ENCODE results near the gene TBRG1.

TBRG1 gene

DNA sequence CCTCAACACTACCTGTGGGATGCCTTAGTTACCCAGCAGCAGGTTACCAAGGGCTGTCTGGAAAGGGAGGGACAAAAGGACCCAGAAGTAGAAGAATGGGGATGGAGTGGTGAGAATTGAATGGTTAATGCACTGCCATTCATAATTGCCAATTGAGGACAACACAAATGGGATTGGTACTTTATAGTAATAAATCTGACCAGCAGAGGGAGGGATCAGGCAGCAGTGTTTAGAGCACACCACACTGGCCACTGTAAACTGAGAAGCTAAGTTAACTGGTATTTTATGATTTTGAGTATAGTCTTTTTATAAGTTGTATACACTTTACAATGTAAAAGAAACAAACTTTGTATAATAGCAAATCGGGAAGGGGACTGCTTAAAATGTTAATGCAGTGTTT, 10.7 kb downstream of the TBRG1 start:
- H3K4me3 ChIP-seq (replicated peaks; ENCODE audit: insufficient read depth, low read length), result no peak overlapping the region
- H3K27me3 ChIP-seq (ENCODE audit: insufficient read depth, poor library complexity, severe bottlenecking), result no peaks in the 10 kb centered on the region
- TF ChIP-seq, protein P1, sequence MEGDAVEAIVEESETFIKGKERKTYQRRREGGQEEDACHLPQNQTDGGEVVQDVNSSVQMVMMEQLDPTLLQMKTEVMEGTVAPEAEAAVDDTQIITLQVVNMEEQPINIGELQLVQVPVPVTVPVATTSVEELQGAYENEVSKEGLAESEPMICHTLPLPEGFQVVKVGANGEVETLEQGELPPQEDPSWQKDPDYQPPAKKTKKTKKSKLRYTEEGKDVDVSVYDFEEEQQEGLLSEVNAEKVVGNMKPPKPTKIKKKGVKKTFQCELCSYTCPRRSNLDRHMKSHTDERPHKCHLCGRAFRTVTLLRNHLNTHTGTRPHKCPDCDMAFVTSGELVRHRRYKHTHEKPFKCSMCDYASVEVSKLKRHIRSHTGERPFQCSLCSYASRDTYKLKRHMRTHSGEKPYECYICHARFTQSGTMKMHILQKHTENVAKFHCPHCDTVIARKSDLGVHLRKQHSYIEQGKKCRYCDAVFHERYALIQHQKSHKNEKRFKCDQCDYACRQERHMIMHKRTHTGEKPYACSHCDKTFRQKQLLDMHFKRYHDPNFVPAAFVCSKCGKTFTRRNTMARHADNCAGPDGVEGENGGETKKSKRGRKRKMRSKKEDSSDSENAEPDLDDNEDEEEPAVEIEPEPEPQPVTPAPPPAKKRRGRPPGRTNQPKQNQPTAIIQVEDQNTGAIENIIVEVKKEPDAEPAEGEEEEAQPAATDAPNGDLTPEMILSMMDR (IDR thresholded peaks at IDR 0.05; ENCODE audit: insufficient read depth, low read length), result no peak
- TF ChIP-seq, protein P2, sequence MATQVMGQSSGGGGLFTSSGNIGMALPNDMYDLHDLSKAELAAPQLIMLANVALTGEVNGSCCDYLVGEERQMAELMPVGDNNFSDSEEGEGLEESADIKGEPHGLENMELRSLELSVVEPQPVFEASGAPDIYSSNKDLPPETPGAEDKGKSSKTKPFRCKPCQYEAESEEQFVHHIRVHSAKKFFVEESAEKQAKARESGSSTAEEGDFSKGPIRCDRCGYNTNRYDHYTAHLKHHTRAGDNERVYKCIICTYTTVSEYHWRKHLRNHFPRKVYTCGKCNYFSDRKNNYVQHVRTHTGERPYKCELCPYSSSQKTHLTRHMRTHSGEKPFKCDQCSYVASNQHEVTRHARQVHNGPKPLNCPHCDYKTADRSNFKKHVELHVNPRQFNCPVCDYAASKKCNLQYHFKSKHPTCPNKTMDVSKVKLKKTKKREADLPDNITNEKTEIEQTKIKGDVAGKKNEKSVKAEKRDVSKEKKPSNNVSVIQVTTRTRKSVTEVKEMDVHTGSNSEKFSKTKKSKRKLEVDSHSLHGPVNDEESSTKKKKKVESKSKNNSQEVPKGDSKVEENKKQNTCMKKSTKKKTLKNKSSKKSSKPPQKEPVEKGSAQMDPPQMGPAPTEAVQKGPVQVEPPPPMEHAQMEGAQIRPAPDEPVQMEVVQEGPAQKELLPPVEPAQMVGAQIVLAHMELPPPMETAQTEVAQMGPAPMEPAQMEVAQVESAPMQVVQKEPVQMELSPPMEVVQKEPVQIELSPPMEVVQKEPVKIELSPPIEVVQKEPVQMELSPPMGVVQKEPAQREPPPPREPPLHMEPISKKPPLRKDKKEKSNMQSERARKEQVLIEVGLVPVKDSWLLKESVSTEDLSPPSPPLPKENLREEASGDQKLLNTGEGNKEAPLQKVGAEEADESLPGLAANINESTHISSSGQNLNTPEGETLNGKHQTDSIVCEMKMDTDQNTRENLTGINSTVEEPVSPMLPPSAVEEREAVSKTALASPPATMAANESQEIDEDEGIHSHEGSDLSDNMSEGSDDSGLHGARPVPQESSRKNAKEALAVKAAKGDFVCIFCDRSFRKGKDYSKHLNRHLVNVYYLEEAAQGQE (IDR thresholded peaks at IDR 0.05; ENCODE audit: insufficient replicate concordance, low read depth), result no peak
- TF ChIP-seq POLR2AphosphoS5 (IDR thresholded peaks at IDR 0.05; ENCODE audit: low read depth) (no peak), GABPA (IDR thresholded peaks at IDR 0.05; ENCODE audit: low read depth) (no peak), SPI1 (IDR thresholded peaks at IDR 0.05; ENCODE audit: borderline replicate concordance, low read depth) (no peak)
- no peak for DNase-seq (ENCODE audit: low read depth in 1 of 2, low spot score in 1 of 2)
- H3K27ac ChIP-seq (replicated peaks), result no peak overlapping the region

DNA sequence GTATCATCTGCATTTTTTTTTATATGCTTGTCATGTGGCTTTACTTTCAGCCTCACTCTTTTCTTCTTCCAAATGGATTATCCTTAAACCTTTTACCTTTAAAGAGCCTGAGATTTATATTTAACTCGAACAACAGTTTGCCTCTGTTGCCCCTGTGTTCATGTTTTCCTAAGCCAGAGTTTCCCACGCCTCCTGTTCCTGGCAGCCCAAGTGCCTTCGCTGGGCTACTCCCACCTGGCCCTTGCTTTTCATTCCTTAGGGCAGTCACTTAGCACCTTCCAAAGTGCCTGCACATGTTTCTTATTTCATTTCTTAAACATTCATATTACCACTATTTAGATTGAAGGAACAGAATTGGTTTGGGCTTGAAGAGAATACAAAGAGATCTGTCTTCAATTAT, 13.3 kb downstream of the TBRG1 start:
- Histone ChIP-seq H3K27me3 (ENCODE audit: insufficient read depth, poor library complexity, severe bottlenecking) (no peaks in the 10 kb centered on the region), H3K27ac (replicated peaks) (no peak overlapping the region), H3K4me3 (replicated peaks; ENCODE audit: insufficient read depth, low read length) (no peak overlapping the region)
- TF ChIP-seq, protein P2 (IDR thresholded peaks at IDR 0.05; ENCODE audit: insufficient replicate concordance, low read depth), result no peak
- TF ChIP-seq, protein P1 (IDR thresholded peaks at IDR 0.05; ENCODE audit: insufficient read depth, low read length), result no peak
- TF ChIP-seq SPI1 (IDR thresholded peaks at IDR 0.05; ENCODE audit: borderline replicate concordance, low read depth), result no peak
- no peak for TF ChIP-seq POLR2AphosphoS5 (IDR thresholded peaks at IDR 0.05; ENCODE audit: low read depth)
- TF ChIP-seq GABPA (IDR thresholded peaks at IDR 0.05; ENCODE audit: low read depth), result no peak
- no peak for DNase-seq (ENCODE audit: low read depth in 1 of 2, low spot score in 1 of 2)

DNA sequence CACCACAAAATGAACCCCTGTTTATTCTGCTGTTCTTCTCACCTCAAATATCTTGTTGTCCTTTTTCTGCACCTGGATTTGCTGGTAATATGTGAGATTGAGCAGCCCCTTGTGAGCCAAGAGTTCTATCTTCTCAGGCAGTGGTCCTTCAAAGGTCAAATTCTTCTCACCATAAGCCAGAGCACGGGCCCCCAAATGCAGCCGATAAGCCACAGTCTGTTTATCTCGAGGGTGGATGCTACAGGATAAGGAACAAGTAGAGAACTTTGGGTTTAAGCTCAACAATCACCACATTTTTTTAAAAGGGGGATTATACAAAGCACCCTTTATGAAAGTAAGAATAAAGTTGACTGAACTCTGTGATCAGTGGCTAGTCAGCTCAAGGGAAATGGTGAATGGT, 15.8 kb downstream of the TBRG1 start:
- Histone ChIP-seq H3K4me3 (replicated peaks; ENCODE audit: insufficient read depth, low read length) (no peak overlapping the region), H3K27me3 (ENCODE audit: insufficient read depth, poor library complexity, severe bottlenecking) (no peaks in the 10 kb centered on the region), H3K27ac (replicated peaks) (no peak overlapping the region)
- no peak for DNase-seq (ENCODE audit: low read depth in 1 of 2, low spot score in 1 of 2)
- TF ChIP-seq GABPA (IDR thresholded peaks at IDR 0.05; ENCODE audit: low read depth) (no peak), SPI1 (IDR thresholded peaks at IDR 0.05; ENCODE audit: borderline replicate concordance, low read depth) (no peak), POLR2AphosphoS5 (IDR thresholded peaks at IDR 0.05; ENCODE audit: low read depth) (no peak)
- TF ChIP-seq, protein P1 (IDR thresholded peaks at IDR 0.05; ENCODE audit: insufficient read depth, low read length), result no peak
- TF ChIP-seq, protein P2 (IDR thresholded peaks at IDR 0.05; ENCODE audit: insufficient replicate concordance, low read depth), result no peak

Measured in HL-60 (cell line).